Effector memory CD8-positive, alpha-beta T cell (primary cell): ENCODE results near the gene SH3BP4.

Source experiments
- ATAC-seq: fragments of 150-1000 bp; cut with Tn5 transposase; replicated peaks from 2 replicates; pipeline ENCODE4 v1.10.0; 2021; ENCODE audit warnings: mild to moderate bottlenecking, moderate library complexity
- DNase-seq, 3 experiments: peaks; one replicate each; pipeline ENCODE4 v3.0.0; 2021
- H3K27ac Mint-ChIP-seq, 2 donors: one replicate each; pipeline ENCODE4 v1.8.0; 2022; ENCODE audit warnings: mild to moderate bottlenecking in 2 of 2, mixed read lengths in 2 of 2, moderate library complexity in 2 of 2
- H3K27me3 Mint-ChIP-seq, 2 donors: one replicate each; pipeline ENCODE4 v1.8.0; 2022; ENCODE audit warnings: mixed read lengths in 2 of 2
- H3K36me3 Mint-ChIP-seq: one replicate; pipeline ENCODE4 v1.8.0; 2022; ENCODE audit warnings: mild to moderate bottlenecking, moderate library complexity, mixed read lengths; ENCODE audit not compliant: insufficient read depth
- H3K4me1 Mint-ChIP-seq, 2 donors: one replicate each; pipeline ENCODE4 v1.8.0; 2022; ENCODE audit warnings: low read depth in 2 of 2, mixed read lengths in 2 of 2
- H3K4me3 Mint-ChIP-seq, 2 donors: one replicate each; pipeline ENCODE4 v1.8.0; 2022; ENCODE audit warnings: mild to moderate bottlenecking in 2 of 2, mixed read lengths in 2 of 2, moderate library complexity in 2 of 2
- H3K9me3 Mint-ChIP-seq, 2 donors: one replicate each; pipeline ENCODE4 v1.8.0; 2022; ENCODE audit warnings: mixed read lengths in 2 of 2

Gene SH3BP4

GRCh38 chr2:234964631-234965461 lies 13.0 kb downstream of the SH3BP4 start:
- Mint-ChIP-seq H3K4me3 (no peak overlapping the region), H3K36me3 (no peaks in the 10 kb centered on the region), H3K9me3 (no peaks in the 10 kb centered on the region)

GRCh38 chr2:234966340-234966739 lies 14.5 kb downstream of the SH3BP4 start:
- Mint-ChIP-seq H3K4me3 (no peak overlapping the region), H3K9me3 (no peaks in the 10 kb centered on the region), H3K27me3 (peaks cover 35 to 54% of the 10 kb centered on the region in 2 donors), H3K36me3 (no peaks in the 10 kb centered on the region), H3K27ac (no peak overlapping the region), H3K4me1 (no peaks in the 10 kb centered on the region)
- ATAC-seq = no peak
- no peak for DNase-seq

More at GRCh38 chr2:234964631-234965461, 13.0 kb downstream of the SH3BP4 start:
- no peak for DNase-seq
- no peak for ATAC-seq
- no peaks in the 10 kb centered on the region for H3K4me1 Mint-ChIP-seq
- no peak overlapping the region for H3K27ac Mint-ChIP-seq
- H3K27me3 Mint-ChIP-seq = peaks cover 25 to 54% of the 10 kb centered on the region in 2 donors

- H3K27me3 Mint-ChIP-seq = peaks cover 35 to 54% of the 10 kb centered on the region in 2 donors
- H3K36me3 Mint-ChIP-seq = no peaks in the 10 kb centered on the region
- no peaks in the 10 kb centered on the region for H3K4me1 Mint-ChIP-seq
- H3K27ac Mint-ChIP-seq = no peak overlapping the region
- DNase-seq = no peak
- no peak for ATAC-seq
- no peaks in the 10 kb centered on the region for H3K9me3 Mint-ChIP-seq
- H3K4me3 Mint-ChIP-seq = no peak overlapping the region
These were observed 15.5 kb downstream of the SH3BP4 start for GRCh38 chr2:234967201-234967869.

GRCh38 chr2:234967870-234968208 lies 16.0 kb downstream of the SH3BP4 start:
- Mint-ChIP-seq H3K27ac (no peak overlapping the region), H3K4me3 (no peak overlapping the region), H3K9me3 (no peaks in the 10 kb centered on the region), H3K36me3 (no peaks in the 10 kb centered on the region), H3K4me1 (no peaks in the 10 kb centered on the region), H3K27me3 (peaks cover 37 to 56% of the 10 kb centered on the region in 2 donors)
- ATAC-seq = no peak
- no peak for DNase-seq

GRCh38 chr2:234968631-234969305 lies 17.0 kb downstream of the SH3BP4 start:
- H3K27me3 Mint-ChIP-seq = peaks cover 43 to 61% of the 10 kb centered on the region in 2 donors
- H3K9me3 Mint-ChIP-seq = no peaks in the 10 kb centered on the region
- H3K4me1 Mint-ChIP-seq = no peaks in the 10 kb centered on the region
- H3K27ac Mint-ChIP-seq = no peak overlapping the region
- ATAC-seq (no peak), DNase-seq (no peak)
- H3K36me3 Mint-ChIP-seq = no peaks in the 10 kb centered on the region
- no peak overlapping the region for H3K4me3 Mint-ChIP-seq

- no peaks in the 10 kb centered on the region for H3K9me3 Mint-ChIP-seq
- no peaks in the 10 kb centered on the region for H3K36me3 Mint-ChIP-seq
- no peak overlapping the region for H3K4me3 Mint-ChIP-seq
- H3K27me3 Mint-ChIP-seq = peaks cover 43 to 56% of the 10 kb centered on the region in 2 donors
- ATAC-seq (no peak), DNase-seq (no peak)
- no peak overlapping the region for H3K27ac Mint-ChIP-seq
- H3K4me1 Mint-ChIP-seq = no peaks in the 10 kb centered on the region
These were observed 17.7 kb downstream of the SH3BP4 start for GRCh38 chr2:234969306-234970098.

- no peak overlapping the region for H3K4me3 Mint-ChIP-seq
- peaks cover 49 to 56% of the 10 kb centered on the region in 2 donors for H3K27me3 Mint-ChIP-seq
- no peak for DNase-seq
- no peaks in the 10 kb centered on the region for H3K4me1 Mint-ChIP-seq
- no peak for ATAC-seq
- H3K9me3 Mint-ChIP-seq = no peaks in the 10 kb centered on the region
- no peak overlapping the region for H3K27ac Mint-ChIP-seq
- no peaks in the 10 kb centered on the region for H3K36me3 Mint-ChIP-seq
These were observed 18.3 kb downstream of the SH3BP4 start for GRCh38 chr2:234970099-234970440.

- H3K27ac Mint-ChIP-seq = no peak overlapping the region
- DNase-seq (no peak), ATAC-seq (no peak)
- no peaks in the 10 kb centered on the region for H3K4me1 Mint-ChIP-seq
- peaks cover 50 to 55% of the 10 kb centered on the region in 2 donors for H3K27me3 Mint-ChIP-seq
- no peaks in the 10 kb centered on the region for H3K36me3 Mint-ChIP-seq
- no peak overlapping the region for H3K4me3 Mint-ChIP-seq
- no peaks in the 10 kb centered on the region for H3K9me3 Mint-ChIP-seq
These were observed 18.7 kb downstream of the SH3BP4 start for GRCh38 chr2:234970477-234970882.

GRCh38 chr2:234971496-234971895 lies 19.7 kb downstream of the SH3BP4 start:
- Mint-ChIP-seq H3K4me3 (no peak overlapping the region), H3K4me1 (no peaks in the 10 kb centered on the region), H3K36me3 (no peaks in the 10 kb centered on the region), H3K27ac (no peak overlapping the region), H3K27me3 (peaks cover 50 to 56% of the 10 kb centered on the region in 2 donors), H3K9me3 (no peaks in the 10 kb centered on the region)
- no peak for ATAC-seq
- no peak for DNase-seq

- H3K4me1 Mint-ChIP-seq = no peaks in the 10 kb centered on the region
- no peak for DNase-seq
- peaks cover 46 to 52% of the 10 kb centered on the region in 2 donors for H3K27me3 Mint-ChIP-seq
These were observed 21.2 kb downstream of the SH3BP4 start for GRCh38 chr2:234973008-234973407.

GRCh38 chr2:234974501-234975385 lies 22.9 kb downstream of the SH3BP4 start:
- Mint-ChIP-seq H3K36me3 (no peaks in the 10 kb centered on the region), H3K27me3 (peaks cover 47 to 54% of the 10 kb centered on the region in 2 donors), H3K4me1 (no peaks in the 10 kb centered on the region), H3K9me3 (no peaks in the 10 kb centered on the region), H3K27ac (no peak overlapping the region), H3K4me3 (no peak overlapping the region)
- no peak for DNase-seq
- ATAC-seq = no peak

More at GRCh38 chr2:234973008-234973407, 21.2 kb downstream of the SH3BP4 start:
- no peak for ATAC-seq
- no peak overlapping the region for H3K4me3 Mint-ChIP-seq
- no peaks in the 10 kb centered on the region for H3K9me3 Mint-ChIP-seq
- H3K27ac Mint-ChIP-seq = no peak overlapping the region
- H3K36me3 Mint-ChIP-seq = no peaks in the 10 kb centered on the region

- Mint-ChIP-seq H3K4me3 (no peak overlapping the region), H3K36me3 (no peaks in the 10 kb centered on the region), H3K9me3 (no peaks in the 10 kb centered on the region), H3K4me1 (no peaks in the 10 kb centered on the region), H3K27me3 (peaks cover 40 to 59% of the 10 kb centered on the region in 2 donors), H3K27ac (no peak overlapping the region)
- ATAC-seq = no peak
- no peak for DNase-seq
These were observed 23.8 kb downstream of the SH3BP4 start for GRCh38 chr2:234975611-234976010.
